ENCODE measurements around the gene CRIP2.

The CRIP2 gene

GRCh38 chr14:105440554-105440900 lies 34.1 kb upstream of the CRIP2 start:
- Histone ChIP-seq H3K36me3 (ENCODE audit: control insufficient read depth in 1 of 2, insufficient read depth in 2 of 2, low read length in 2 of 2) (peaks cover 34 to 41% of the 10 kb centered on the region in 2 experiments), H4K91ac (ENCODE audit: low read depth, low read length) (no peak overlapping the region), H4K8ac (ENCODE audit: low read depth, low read length) (no peak overlapping the region), H3K14ac (ENCODE audit: low read length) (no peak overlapping the region), H3K27ac (ENCODE audit: low read depth, low read length) (no peak overlapping the region), H3K79me2 (ENCODE audit: control insufficient read depth, insufficient read depth, low read length, poor library complexity) (peaks cover 3% of the 10 kb centered on the region), H3K4ac (ENCODE audit: low read depth, low read length) (no peak overlapping the region), H3K4me1 (ENCODE audit: control insufficient read depth in 1 of 2, insufficient read depth in 2 of 2, low read length in 2 of 2) (no peaks in the 10 kb centered on the region), H2BK120ac (ENCODE audit: insufficient read depth, low read length, poor library complexity) (no peak overlapping the region), H3K4me3 (ENCODE audit: low read depth, low read length) (no peak overlapping the region), H4K12ac (ENCODE audit: low read depth, low read length) (no peak overlapping the region), H2AK5ac (ENCODE audit: low read length) (no peak overlapping the region), H2AFZ (ENCODE audit: insufficient read depth, low read length, poor library complexity) (no peak overlapping the region), H2BK5ac (ENCODE audit: low read depth, low read length, poor library complexity) (no peak overlapping the region), H3K23ac (ENCODE audit: low read length) (no peak overlapping the region), H3K9me3 (ENCODE audit: insufficient read depth, low read depth, low read length) (peaks cover 5% of the 10 kb centered on the region), H3K4me2 (ENCODE audit: low read length) (no peak overlapping the region), H3K27me3 (ENCODE audit: insufficient read depth, low read length) (no peaks in the 10 kb centered on the region), H3K9ac (ENCODE audit: low read length) (no peak overlapping the region), H3K79me1 (ENCODE audit: low read length) (no peaks in the 10 kb centered on the region), H2BK12ac (ENCODE audit: low read length) (no peak overlapping the region), H3K18ac (ENCODE audit: low read length) (no peak overlapping the region)
- DNase-seq, result no peak
- no CpG with 5 or more reads among the region's 15 CpGs for WGBS (ENCODE audit: extremely low coverage, insufficient coverage, insufficient read length)

GRCh38 chr14:105440992-105441391 lies 33.6 kb upstream of the CRIP2 start:
- no peak for DNase-seq
- Histone ChIP-seq H3K18ac (ENCODE audit: low read length) (no peak overlapping the region), H3K79me1 (ENCODE audit: low read length) (no peaks in the 10 kb centered on the region), H3K23ac (ENCODE audit: low read length) (no peak overlapping the region), H3K4me2 (ENCODE audit: low read length) (no peak overlapping the region), H3K4me3 (ENCODE audit: low read depth, low read length) (no peak overlapping the region), H3K4ac (ENCODE audit: low read depth, low read length) (no peak overlapping the region), H3K27ac (ENCODE audit: low read depth, low read length) (no peak overlapping the region), H2AFZ (ENCODE audit: insufficient read depth, low read length, poor library complexity) (no peak overlapping the region), H2AK5ac (ENCODE audit: low read length) (no peak overlapping the region), H3K9ac (ENCODE audit: low read length) (no peak overlapping the region), H2BK5ac (ENCODE audit: low read depth, low read length, poor library complexity) (no peak overlapping the region), H2BK120ac (ENCODE audit: insufficient read depth, low read length, poor library complexity) (no peak overlapping the region), H3K14ac (ENCODE audit: low read length) (no peak overlapping the region), H3K4me1 (ENCODE audit: control insufficient read depth in 1 of 2, insufficient read depth in 2 of 2, low read length in 2 of 2) (no peaks in the 10 kb centered on the region), H3K9me3 (ENCODE audit: insufficient read depth, low read depth, low read length) (peaks cover 5% of the 10 kb centered on the region), H4K8ac (ENCODE audit: low read depth, low read length) (no peak overlapping the region), H4K91ac (ENCODE audit: low read depth, low read length) (no peak overlapping the region), H3K36me3 (ENCODE audit: control insufficient read depth in 1 of 2, insufficient read depth in 2 of 2, low read length in 2 of 2) (peaks cover 37 to 44% of the 10 kb centered on the region in 2 experiments), H3K79me2 (ENCODE audit: control insufficient read depth, insufficient read depth, low read length, poor library complexity) (peaks cover 3% of the 10 kb centered on the region), H4K12ac (ENCODE audit: low read depth, low read length) (no peak overlapping the region), H3K27me3 (ENCODE audit: insufficient read depth, low read length) (no peaks in the 10 kb centered on the region), H2BK12ac (ENCODE audit: low read length) (no peak overlapping the region)
- no CpG with 5 or more reads among the region's 9 CpGs for WGBS (ENCODE audit: extremely low coverage, insufficient coverage, insufficient read length)

- Histone ChIP-seq H2AK5ac (ENCODE audit: low read length) (no peak overlapping the region), H3K79me2 (ENCODE audit: control insufficient read depth, insufficient read depth, low read length, poor library complexity) (peaks cover 3% of the 10 kb centered on the region), H3K4me3 (ENCODE audit: low read depth, low read length) (no peak overlapping the region), H3K23ac (ENCODE audit: low read length) (no peak overlapping the region), H3K9ac (ENCODE audit: low read length) (no peak overlapping the region), H3K14ac (ENCODE audit: low read length) (no peak overlapping the region), H3K27ac (ENCODE audit: low read depth, low read length) (no peak overlapping the region), H2BK120ac (ENCODE audit: insufficient read depth, low read length, poor library complexity) (no peak overlapping the region), H3K27me3 (ENCODE audit: insufficient read depth, low read length) (no peaks in the 10 kb centered on the region), H2AFZ (ENCODE audit: insufficient read depth, low read length, poor library complexity) (no peak overlapping the region), H4K91ac (ENCODE audit: low read depth, low read length) (no peak overlapping the region), H3K4me2 (ENCODE audit: low read length) (no peak overlapping the region), H3K36me3 (ENCODE audit: control insufficient read depth in 1 of 2, insufficient read depth in 2 of 2, low read length in 2 of 2) (peaks cover 48% of the 10 kb centered on the region in 2 experiments), H4K12ac (ENCODE audit: low read depth, low read length) (no peak overlapping the region), H2BK12ac (ENCODE audit: low read length) (no peak overlapping the region), H3K4me1 (ENCODE audit: control insufficient read depth in 1 of 2, insufficient read depth in 2 of 2, low read length in 2 of 2) (peaks cover 0 to 7% of the 10 kb centered on the region in 2 experiments), H3K4ac (ENCODE audit: low read depth, low read length) (no peak overlapping the region), H3K79me1 (ENCODE audit: low read length) (no peaks in the 10 kb centered on the region), H4K8ac (ENCODE audit: low read depth, low read length) (no peak overlapping the region), H3K9me3 (ENCODE audit: insufficient read depth, low read depth, low read length) (peaks cover 6% of the 10 kb centered on the region), H3K18ac (ENCODE audit: low read length) (no peak overlapping the region), H2BK5ac (ENCODE audit: low read depth, low read length, poor library complexity) (no peak overlapping the region)
- no CpG with 5 or more reads among the region's 17 CpGs for WGBS (ENCODE audit: extremely low coverage, insufficient coverage, insufficient read length)
- DNase-seq, result no peak
Measured at GRCh38 chr14:105442125-105442524, 32.5 kb upstream of the CRIP2 start.

- Histone ChIP-seq H2BK120ac (ENCODE audit: insufficient read depth, low read length, poor library complexity) (no peak overlapping the region), H3K4me1 (ENCODE audit: control insufficient read depth in 1 of 2, insufficient read depth in 2 of 2, low read length in 2 of 2) (peaks cover 0 to 7% of the 10 kb centered on the region in 2 experiments), H3K4me3 (ENCODE audit: low read depth, low read length) (peak overlapping the region; percentile 49), H3K27me3 (ENCODE audit: insufficient read depth, low read length) (no peaks in the 10 kb centered on the region), H3K79me2 (ENCODE audit: control insufficient read depth, insufficient read depth, low read length, poor library complexity) (peaks cover 2% of the 10 kb centered on the region), H4K12ac (ENCODE audit: low read depth, low read length) (no peak overlapping the region), H3K23ac (ENCODE audit: low read length) (no peak overlapping the region), H3K9me3 (ENCODE audit: insufficient read depth, low read depth, low read length) (peaks cover 6% of the 10 kb centered on the region), H2AFZ (ENCODE audit: insufficient read depth, low read length, poor library complexity) (no peak overlapping the region), H3K36me3 (ENCODE audit: control insufficient read depth in 1 of 2, insufficient read depth in 2 of 2, low read length in 2 of 2) (peaks cover 48 to 49% of the 10 kb centered on the region in 2 experiments), H2BK12ac (ENCODE audit: low read length) (no peak overlapping the region), H3K27ac (ENCODE audit: low read depth, low read length) (no peak overlapping the region), H3K9ac (ENCODE audit: low read length) (no peak overlapping the region), H4K91ac (ENCODE audit: low read depth, low read length) (no peak overlapping the region), H3K79me1 (ENCODE audit: low read length) (no peaks in the 10 kb centered on the region), H3K4ac (ENCODE audit: low read depth, low read length) (no peak overlapping the region), H2AK5ac (ENCODE audit: low read length) (no peak overlapping the region), H3K4me2 (ENCODE audit: low read length) (no peak overlapping the region), H3K14ac (ENCODE audit: low read length) (no peak overlapping the region), H3K18ac (ENCODE audit: low read length) (no peak overlapping the region), H2BK5ac (ENCODE audit: low read depth, low read length, poor library complexity) (no peak overlapping the region), H4K8ac (ENCODE audit: low read depth, low read length) (no peak overlapping the region)
- WGBS (ENCODE audit: extremely low coverage, insufficient coverage, insufficient read length), result no CpG with 5 or more reads among the region's 12 CpGs
- no peak for DNase-seq
Measured at GRCh38 chr14:105442834-105443233, 31.8 kb upstream of the CRIP2 start.
